ENCODE measurements around the gene FCN1.

Gene FCN1

DNA sequence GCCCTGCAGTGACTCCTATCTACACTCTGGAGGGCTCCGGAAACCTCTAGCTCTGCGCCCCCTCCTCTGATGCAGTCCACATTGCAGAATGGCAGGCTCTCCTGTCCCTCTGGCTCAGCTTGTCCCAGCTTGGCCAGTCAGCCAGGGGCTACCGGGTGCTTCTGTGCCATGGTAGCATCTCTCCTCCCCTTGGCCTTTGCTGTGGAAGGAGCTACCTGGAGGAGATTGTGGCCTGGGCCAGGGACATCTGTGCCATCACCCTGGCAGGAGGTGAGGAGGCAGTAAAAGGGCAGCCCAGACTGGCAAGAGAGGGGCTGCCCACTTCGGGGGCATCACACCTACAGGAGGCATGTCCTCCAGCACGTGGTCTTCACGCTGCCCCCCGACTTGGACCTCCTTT lies 38.1 kb upstream of the FCN1 start:
- no peak overlapping the region for H3K4me3 ChIP-seq (ENCODE audit: low read depth, low read length)
- no peaks in the 10 kb centered on the region for H3K36me3 ChIP-seq
- H3K9me3 ChIP-seq (ENCODE audit: severe bottlenecking): peaks cover 9% of the 10 kb centered on the region
- TF ChIP-seq, protein P1, sequence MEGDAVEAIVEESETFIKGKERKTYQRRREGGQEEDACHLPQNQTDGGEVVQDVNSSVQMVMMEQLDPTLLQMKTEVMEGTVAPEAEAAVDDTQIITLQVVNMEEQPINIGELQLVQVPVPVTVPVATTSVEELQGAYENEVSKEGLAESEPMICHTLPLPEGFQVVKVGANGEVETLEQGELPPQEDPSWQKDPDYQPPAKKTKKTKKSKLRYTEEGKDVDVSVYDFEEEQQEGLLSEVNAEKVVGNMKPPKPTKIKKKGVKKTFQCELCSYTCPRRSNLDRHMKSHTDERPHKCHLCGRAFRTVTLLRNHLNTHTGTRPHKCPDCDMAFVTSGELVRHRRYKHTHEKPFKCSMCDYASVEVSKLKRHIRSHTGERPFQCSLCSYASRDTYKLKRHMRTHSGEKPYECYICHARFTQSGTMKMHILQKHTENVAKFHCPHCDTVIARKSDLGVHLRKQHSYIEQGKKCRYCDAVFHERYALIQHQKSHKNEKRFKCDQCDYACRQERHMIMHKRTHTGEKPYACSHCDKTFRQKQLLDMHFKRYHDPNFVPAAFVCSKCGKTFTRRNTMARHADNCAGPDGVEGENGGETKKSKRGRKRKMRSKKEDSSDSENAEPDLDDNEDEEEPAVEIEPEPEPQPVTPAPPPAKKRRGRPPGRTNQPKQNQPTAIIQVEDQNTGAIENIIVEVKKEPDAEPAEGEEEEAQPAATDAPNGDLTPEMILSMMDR (IDR thresholded peaks at IDR 0.05; ENCODE audit: low read depth, low read length): no peak
- DNase-seq: peak; percentile 5
- H3K27ac ChIP-seq: no peak overlapping the region
- no peaks in the 10 kb centered on the region for H3K27me3 ChIP-seq (ENCODE audit: insufficient read depth, low read depth, severe bottlenecking)

DNA sequence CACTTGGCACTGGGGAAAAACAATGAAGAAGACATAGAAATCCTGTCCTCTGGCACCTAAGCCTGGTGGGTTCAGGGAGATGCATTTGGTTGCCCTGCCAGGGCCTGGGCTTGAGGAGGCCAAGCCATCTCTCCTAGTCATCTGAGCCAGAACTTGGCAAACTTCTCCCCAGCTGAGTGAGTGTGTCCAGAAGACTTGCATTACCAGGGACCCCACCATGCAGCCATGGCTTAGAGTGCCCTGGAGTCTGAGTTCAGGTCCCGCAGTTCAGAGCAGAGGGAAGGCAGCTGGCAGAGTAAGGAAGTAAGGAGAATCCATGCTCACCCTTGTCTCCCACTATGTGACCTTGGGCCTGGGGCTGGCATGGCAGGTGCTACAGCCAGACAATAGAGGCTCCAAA lies 37.4 kb upstream of the FCN1 start:
- H3K36me3 ChIP-seq: no peaks in the 10 kb centered on the region
- TF ChIP-seq, protein P1 (IDR thresholded peaks at IDR 0.05; ENCODE audit: low read depth, low read length): no peak
- H3K4me3 ChIP-seq (ENCODE audit: low read depth, low read length): no peak overlapping the region
- DNase-seq: peak; percentile 4
- peaks cover 9% of the 10 kb centered on the region for H3K9me3 ChIP-seq (ENCODE audit: severe bottlenecking)
- no peak overlapping the region for H3K27ac ChIP-seq
- no peaks in the 10 kb centered on the region for H3K27me3 ChIP-seq (ENCODE audit: insufficient read depth, low read depth, severe bottlenecking)

DNA sequence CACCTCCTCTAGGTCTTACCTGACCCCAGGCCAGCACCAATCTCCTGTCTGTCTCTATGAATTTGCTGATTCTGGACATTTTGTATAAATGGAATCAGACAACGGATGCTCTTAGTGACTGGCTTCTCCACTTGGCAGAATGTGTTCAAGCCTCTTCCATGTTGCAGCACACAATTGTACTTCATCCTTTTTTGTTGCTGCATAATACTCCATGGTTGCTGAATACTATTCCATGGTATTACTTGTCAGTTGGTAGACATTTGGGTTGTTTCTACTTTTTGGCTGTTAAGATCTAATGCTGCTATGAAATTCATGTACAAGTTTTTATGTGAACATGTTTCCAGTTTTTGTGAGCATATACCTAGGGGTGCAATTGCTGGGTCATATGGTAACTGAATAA lies 34.3 kb upstream of the FCN1 start:
- Histone ChIP-seq H3K4me3 (ENCODE audit: low read depth, low read length) (no peak overlapping the region), H3K27ac (no peak overlapping the region), H3K9me3 (ENCODE audit: severe bottlenecking) (peaks cover 5% of the 10 kb centered on the region), H3K36me3 (no peaks in the 10 kb centered on the region; the same call in 1 of the 2 replicates), H3K27me3 (ENCODE audit: insufficient read depth, low read depth, severe bottlenecking) (no peaks in the 10 kb centered on the region)
- TF ChIP-seq, protein P1 (IDR thresholded peaks at IDR 0.05; ENCODE audit: low read depth, low read length): no peak
- no peak for DNase-seq

GRCh38 chr9:134951461-134951860 lies 33.7 kb upstream of the FCN1 start:
- no peak overlapping the region for H3K27ac ChIP-seq
- TF ChIP-seq, protein P1 (IDR thresholded peaks at IDR 0.05; ENCODE audit: low read depth, low read length): no peak

GRCh38 chr9:134950386-134951210 lies 32.9 kb upstream of the FCN1 start:
- no peak for DNase-seq
- Histone ChIP-seq H3K4me3 (ENCODE audit: low read depth, low read length) (no peak overlapping the region), H3K9me3 (ENCODE audit: severe bottlenecking) (peaks cover 5% of the 10 kb centered on the region), H3K27ac (no peak overlapping the region), H3K36me3 (peaks cover 1% of the 10 kb centered on the region), H3K27me3 (ENCODE audit: insufficient read depth, low read depth, severe bottlenecking) (no peaks in the 10 kb centered on the region)
- TF ChIP-seq, protein P1 (IDR thresholded peaks at IDR 0.05; ENCODE audit: low read depth, low read length): no peak

More at GRCh38 chr9:134951461-134951860, 33.7 kb upstream of the FCN1 start:
- DNase-seq: no peak
- no peak overlapping the region for H3K4me3 ChIP-seq (ENCODE audit: low read depth, low read length)
- H3K36me3 ChIP-seq: no peaks in the 10 kb centered on the region; the same call in 1 of the 2 replicates
- no peaks in the 10 kb centered on the region for H3K27me3 ChIP-seq (ENCODE audit: insufficient read depth, low read depth, severe bottlenecking)
- H3K9me3 ChIP-seq (ENCODE audit: severe bottlenecking): peaks cover 5% of the 10 kb centered on the region

Data from WERI-Rb-1 (cell line).